ENCODE measurements around the gene CYP26B1.

The CYP26B1 gene

GRCh38 chr2:72155737-72156136 is 8.1 kb upstream of the CYP26B1 start:
- DNase-seq (ENCODE audit: low read depth in 2 of 3, low spot score in 1 of 3), result no peak

GRCh38 chr2:72155151-72155550 is 7.5 kb upstream of the CYP26B1 start:
- no peak for DNase-seq (ENCODE audit: low read depth in 2 of 3, low spot score in 1 of 3)

DNA sequence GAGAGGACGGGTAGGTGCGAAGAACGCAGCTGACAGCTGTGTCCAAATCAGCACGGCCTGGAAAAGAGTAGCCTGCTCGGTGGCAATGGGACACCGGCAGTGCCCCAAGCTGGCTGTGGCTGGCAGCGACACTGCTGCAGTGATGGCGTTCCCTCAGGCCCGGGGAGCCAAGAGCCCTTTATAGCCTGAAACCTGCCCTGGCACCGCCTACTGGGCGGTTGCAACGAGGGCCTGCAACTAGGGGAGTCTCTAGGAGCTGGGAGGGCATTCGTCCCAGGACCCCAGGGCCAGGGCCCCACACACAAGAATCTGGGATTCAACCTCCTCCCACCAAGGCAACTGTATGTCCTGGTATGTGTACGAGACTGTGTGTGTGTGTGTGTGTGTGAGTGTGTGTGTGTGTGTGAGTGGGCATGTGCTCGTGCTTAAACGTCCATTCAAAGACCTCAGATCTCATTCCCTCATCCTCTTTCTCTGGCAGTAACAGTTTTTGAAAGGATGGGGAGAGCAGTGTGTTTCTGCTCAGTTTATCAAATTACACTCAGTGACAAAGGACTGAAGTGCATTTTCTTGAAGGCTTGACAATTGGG is 6.8 kb upstream of the CYP26B1 start:
- DNase-seq (ENCODE audit: low read depth in 2 of 3, low spot score in 1 of 3), result no peak

DNA sequence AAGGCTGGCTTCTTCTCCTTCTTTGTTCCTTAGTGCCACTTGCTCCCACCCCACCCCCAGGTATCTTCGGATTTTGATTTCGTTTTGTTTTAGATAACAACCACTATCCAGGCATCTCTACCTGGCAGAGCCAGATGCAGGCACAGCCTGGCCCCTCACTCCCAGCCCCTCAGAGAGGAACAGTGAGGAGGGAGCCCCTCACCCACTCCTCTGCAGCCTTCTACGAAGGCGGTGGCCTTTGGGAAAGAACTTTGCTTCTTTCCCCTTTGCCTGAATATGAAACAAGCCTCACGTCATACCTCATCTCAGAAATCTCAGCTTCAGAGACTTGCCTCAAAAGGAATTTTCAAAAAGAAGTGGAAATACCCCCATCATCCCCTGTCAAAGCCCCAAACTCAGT is 6.3 kb upstream of the CYP26B1 start:
- no peak for DNase-seq (ENCODE audit: low read depth in 2 of 3, low spot score in 1 of 3)

GRCh38 chr2:72153026-72153791 is 5.5 kb upstream of the CYP26B1 start:
- DNase-seq (ENCODE audit: low read depth in 2 of 3, low spot score in 1 of 3), result no peak

DNA sequence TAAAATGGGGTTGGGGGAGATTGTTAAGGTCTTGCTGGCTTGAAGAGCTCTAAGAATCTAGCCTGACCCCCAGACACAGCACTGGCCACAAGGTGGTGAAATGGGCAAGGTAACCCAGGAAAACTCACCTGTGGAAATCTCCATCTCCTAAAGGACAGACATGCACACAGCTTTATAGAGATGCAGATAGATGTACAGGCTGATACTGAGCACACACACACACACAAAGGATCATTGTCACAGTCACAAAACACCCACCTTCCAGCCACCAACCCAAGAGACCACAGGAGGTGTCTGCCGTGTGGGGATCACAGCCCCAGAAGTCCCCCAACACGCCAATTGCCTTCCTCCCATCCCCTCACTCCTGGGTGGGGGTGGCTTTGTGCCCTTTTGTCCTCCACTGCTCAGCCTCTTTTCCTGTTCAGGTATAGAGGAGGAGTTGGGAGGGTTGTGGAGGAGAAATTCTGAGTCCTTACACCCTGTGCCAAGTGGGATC is 3.2 kb upstream of the CYP26B1 start:
- no peak for DNase-seq (ENCODE audit: low read depth in 2 of 3, low spot score in 1 of 3)

GRCh38 chr2:72150157-72150860 is 2.6 kb upstream of the CYP26B1 start:
- peak; percentile 52 to 82 (median 58) for DNase-seq (ENCODE audit: low read depth in 2 of 3, low spot score in 1 of 3)

GRCh38 chr2:72149556-72150156 is 2.0 kb upstream of the CYP26B1 start:
- no peak for DNase-seq (ENCODE audit: low read depth in 2 of 3, low spot score in 1 of 3)

GRCh38 chr2:72148837-72149555 is 1.3 kb upstream of the CYP26B1 start:
- no peak for DNase-seq (ENCODE audit: low read depth in 2 of 3, low spot score in 1 of 3)

GRCh38 chr2:72148003-72148836 is 558 bp upstream of the CYP26B1 start:
- no peak for DNase-seq (ENCODE audit: low read depth in 2 of 3, low spot score in 1 of 3)

DNA sequence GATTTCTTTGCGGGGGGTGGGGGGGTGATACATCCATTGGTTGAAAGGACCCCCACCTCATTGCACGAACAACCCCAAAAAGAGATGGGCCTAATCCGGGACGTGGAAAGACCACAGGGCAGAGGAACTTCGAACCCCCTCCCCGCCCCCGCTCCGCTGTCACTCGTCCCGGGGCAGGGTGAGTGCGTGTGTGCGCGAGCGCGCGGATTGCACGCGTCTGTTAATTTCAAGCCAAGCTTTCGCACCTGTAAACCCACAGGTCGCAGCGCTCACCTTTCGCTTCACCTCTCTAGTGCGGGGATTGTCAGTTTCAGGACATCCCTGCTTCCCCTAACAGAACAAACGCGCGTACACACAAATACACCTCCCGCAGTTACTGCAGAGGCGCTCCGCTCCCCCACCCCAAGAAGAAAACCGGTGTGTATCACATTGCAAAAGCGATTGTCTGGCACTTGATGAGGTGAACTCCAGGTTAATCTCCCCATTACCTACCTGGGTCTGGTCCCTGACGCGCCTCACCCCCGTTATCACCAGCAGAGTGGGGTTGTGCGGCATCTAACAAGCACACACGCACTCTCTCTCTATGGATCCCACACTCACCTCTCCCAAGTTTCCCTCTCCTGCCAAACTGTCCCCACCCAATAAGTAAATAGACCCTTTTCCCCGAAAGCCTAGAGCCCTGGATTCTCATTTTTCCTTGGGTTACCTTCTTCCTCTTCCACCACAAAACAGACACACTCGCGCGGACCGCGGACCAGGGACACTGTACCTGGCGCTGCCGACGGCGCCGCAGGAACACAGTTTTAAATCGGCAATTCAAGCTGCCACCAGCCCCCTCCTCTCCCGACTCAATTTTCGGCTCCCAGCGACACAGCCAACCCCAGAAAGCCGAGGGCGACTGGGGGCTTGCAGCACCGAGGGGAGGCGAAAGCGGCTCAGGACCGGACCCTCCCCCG is 1.0 kb downstream of the CYP26B1 start:
- DNase-seq (ENCODE audit: low read depth in 2 of 3, low spot score in 1 of 3), result no peak

DNA sequence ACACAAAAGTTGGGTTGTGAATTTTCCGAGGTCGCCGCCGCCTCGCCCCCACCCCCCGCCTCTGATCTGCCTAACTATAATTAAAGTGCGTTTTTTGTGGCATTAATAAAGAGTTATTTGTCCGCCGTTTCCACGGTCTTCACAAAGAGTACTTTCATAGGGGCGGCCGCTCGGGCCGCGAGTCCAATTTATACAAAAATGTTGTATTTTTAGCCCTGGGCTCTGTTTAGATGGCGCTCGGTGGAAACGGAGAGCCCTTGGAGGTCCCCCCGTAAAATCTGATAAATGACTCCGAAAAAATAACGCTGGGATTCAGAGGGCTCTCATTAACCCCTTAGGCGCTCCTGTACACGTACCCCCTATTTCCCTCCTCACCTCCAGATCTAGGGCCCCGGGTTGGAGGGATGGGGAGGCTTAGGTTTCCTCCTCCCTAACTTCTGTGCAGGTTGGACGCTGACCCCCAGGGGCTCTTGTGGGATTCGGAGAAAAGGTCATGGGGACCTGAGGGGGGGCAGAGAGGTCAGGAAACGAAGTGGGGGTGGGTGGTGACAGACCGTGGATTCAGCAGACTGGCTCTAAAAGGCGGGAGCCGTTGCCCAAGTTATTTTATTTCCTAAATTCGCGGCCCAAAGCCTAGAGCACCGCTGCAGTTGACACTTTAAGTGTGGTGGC is 1.9 kb downstream of the CYP26B1 start:
- DNase-seq (ENCODE audit: low read depth in 2 of 3, low spot score in 1 of 3), result no peak

- no peak for DNase-seq (ENCODE audit: low read depth in 2 of 3, low spot score in 1 of 3)
Observed at GRCh38 chr2:72145289-72145657, 2.4 kb downstream of the CYP26B1 start.

GRCh38 chr2:72144632-72145288 is 2.9 kb downstream of the CYP26B1 start:
- DNase-seq (ENCODE audit: low read depth in 2 of 3, low spot score in 1 of 3), result no peak

DNA sequence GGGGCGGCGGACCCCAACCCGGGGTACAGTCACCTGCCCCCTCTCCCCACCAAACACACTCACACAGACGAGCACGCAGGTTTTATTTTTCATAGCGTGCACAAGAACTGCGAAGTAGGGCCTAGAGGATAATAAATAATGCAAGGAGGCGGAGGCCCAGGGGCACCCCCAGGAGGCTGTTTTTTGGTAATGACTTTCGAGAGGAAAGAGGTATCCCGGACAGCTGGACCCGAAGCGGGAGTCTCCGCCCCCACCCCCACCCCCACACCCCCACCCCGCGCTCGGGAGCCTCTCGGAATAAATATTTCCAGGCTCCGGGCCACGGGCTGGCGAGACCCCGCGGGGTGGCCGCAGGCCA is 3.4 kb downstream of the CYP26B1 start:
- DNase-seq (ENCODE audit: low read depth in 2 of 3, low spot score in 1 of 3), result no peak

DNA sequence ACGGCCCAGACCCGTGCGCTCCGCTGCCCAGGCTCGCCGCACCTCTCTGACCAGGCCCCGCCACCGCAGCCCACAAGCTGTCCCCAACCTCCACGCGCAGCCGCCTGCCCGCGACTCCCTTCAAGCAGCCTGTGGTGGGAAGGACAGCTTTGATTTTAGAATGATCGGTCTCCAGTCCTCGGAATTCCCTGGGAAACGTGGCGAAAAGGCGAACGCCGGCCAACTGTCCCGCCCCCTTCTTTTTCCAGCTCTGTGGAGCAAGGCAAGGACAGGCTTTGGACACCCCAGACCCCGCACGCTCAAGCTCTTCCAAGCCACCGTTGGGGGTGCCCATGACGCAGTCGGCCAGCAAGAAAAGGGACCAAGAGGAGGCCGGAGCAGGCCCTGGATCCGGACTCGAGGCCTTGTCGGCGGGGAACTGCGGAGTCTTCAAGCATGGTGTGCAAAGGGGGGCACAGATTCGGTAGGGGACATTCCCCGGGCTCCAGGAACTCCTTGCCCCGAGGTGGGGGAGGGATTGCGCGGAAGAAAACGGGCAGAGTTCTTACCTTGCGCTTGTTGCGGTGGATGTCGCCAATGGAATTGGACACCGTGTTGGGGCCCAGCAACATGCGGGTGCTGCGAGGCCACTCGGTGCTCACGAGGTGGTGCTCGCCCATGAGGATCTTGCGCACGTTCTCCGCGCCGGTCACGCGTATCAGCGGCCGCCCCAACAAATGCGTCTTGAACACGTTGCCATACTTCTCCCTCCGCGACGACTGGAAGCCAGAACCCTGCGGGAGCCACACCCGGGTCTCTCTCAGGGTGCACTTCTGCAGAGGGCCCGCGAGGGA is 4.0 kb downstream of the CYP26B1 start:
- DNase-seq (ENCODE audit: low read depth in 2 of 3, low spot score in 1 of 3), result no peak

Data from stimulated activated CD4-positive, alpha-beta T cell treated with anti-CD3 and anti-CD28 coated beads, Interleukin-12 subunit alpha, Interleukin-12 subunit beta, amount 100 ng/mL, for 48 hours (primary cell).